Thyroid gland (tissue), 4 donors: ENCODE measurements around the gene SLC35F6. TPM values are rescaled to one million over a fixed set of nuclear protein-coding genes. Genes with fewer than 3 reads are reported as not detected.

ENCODE experiments used
- DNase-seq, 2 donors: peaks; one replicate each; pipeline ENCODE4 v3.0.0-alpha.2; 2019
- H3K27ac ChIP-seq, 3 donors: fragments of 200-600 bp; sonication (generic); 1 replicate in 2 of 3; 2 replicates in 1 of 3; pipeline ENCODE4 v1.5.1; 2016 to 2019; ENCODE audit warnings: mild to moderate bottlenecking in 1 of 3, moderate library complexity in 1 of 3
- H3K27me3 ChIP-seq: fragments of 200-600 bp; sonication (generic); one replicate; pipeline ENCODE4 v1.5.1; 2019
- H3K36me3 ChIP-seq, 2 donors: fragments of 200-600 bp; sonication (generic); one replicate each; pipeline ENCODE4 v1.5.1; 2016 to 2019
- H3K4me1 ChIP-seq, 2 donors: fragments of 200-600 bp; sonication (generic); one replicate each; pipeline ENCODE4 v1.5.1; 2017 to 2019
- H3K4me3 ChIP-seq, 3 donors: fragments of 200-600 bp; sonication (generic); replicated peaks in 1 of 3; 1 replicate in 2 of 3; 2 replicates in 1 of 3; pipeline ENCODE4 v1.5.1; 2016; ENCODE audit warnings: mild to moderate bottlenecking in 1 of 3
- H3K9me3 ChIP-seq: fragments of 200-600 bp; sonication (generic); one replicate; pipeline ENCODE4 v1.5.1; 2017
- POLR2A ChIP-seq, 2 donors: fragments of 450-650 bp; IDR thresholded peaks; one replicate each; pipeline ENCODE4 v1.6.1; 2017; ENCODE audit warnings: antibody characterized with exemption in 2 of 2, mild to moderate bottlenecking in 2 of 2, moderate library complexity in 1 of 2
- WGBS, 2 donors: methylation state at CpG; one replicate each; pipeline ENCODE4 v1.1.5; 2017; 5-methylcytosine and 5-hydroxymethylcytosine counted together
- intact Hi-C: fragments of 100-400 bp; cut with DNase I; formaldehyde crosslinking; loops from one replicate; pipeline ENCODE4 v1.15.1; 2023
- total RNA-seq, 4 donors: library from RNA; depleted of rRNA; stranded (reverse); fragments of >200 nt; gene quantifications; one replicate each; pipeline ENCODE4 v1.2.3, GENCODE V29; 2016
- TF ChIP-seq, protein P1 (sequence below), 6 experiments: fragments of 200-600 bp in 3 of 6; fragments of 450-650 bp in 3 of 6; sonication (generic) in 3 of 6; IDR thresholded peaks; one replicate each; pipeline ENCODE4 v1.5.1; 2016 to 2019; ENCODE audit warnings: antibody characterized with exemption in 6 of 6, mild to moderate bottlenecking in 2 of 6, inconsistent platforms in 1 of 6, moderate library complexity in 1 of 6

The SLC35F6 gene
- total RNA-seq, 4 donors from 2014 or later, result 73.1 to 91.2 (median 80.7) TPM

DNA sequence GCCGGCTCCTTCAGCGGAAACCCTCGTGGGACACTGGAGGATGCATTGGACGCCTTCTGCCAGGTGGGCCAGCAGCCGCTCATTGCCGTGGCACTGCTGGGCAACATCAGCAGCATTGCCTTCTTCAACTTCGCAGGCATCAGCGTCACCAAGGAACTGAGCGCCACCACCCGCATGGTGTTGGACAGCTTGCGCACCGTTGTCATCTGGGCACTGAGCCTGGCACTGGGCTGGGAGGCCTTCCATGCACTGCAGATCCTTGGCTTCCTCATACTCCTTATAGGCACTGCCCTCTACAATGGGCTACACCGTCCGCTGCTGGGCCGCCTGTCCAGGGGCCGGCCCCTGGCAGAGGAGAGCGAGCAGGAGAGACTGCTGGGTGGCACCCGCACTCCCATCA lies 14.0 kb downstream of the SLC35F6 start:
- Histone ChIP-seq H3K4me1 (peaks cover 2 to 4% of the 10 kb centered on the region in 2 donors), H3K27me3 (no peaks in the 10 kb centered on the region), H3K36me3 (peaks cover 55 to 62% of the 10 kb centered on the region in 2 donors), H3K27ac (no peak overlapping the region), H3K4me3 (no peak overlapping the region), H3K9me3 (no peaks in the 10 kb centered on the region)
- intact Hi-C loops, result no loop called here
- no peak for DNase-seq
- no peak for TF ChIP-seq POLR2A (IDR thresholded peaks at IDR 0.05)
- TF ChIP-seq, protein P1, sequence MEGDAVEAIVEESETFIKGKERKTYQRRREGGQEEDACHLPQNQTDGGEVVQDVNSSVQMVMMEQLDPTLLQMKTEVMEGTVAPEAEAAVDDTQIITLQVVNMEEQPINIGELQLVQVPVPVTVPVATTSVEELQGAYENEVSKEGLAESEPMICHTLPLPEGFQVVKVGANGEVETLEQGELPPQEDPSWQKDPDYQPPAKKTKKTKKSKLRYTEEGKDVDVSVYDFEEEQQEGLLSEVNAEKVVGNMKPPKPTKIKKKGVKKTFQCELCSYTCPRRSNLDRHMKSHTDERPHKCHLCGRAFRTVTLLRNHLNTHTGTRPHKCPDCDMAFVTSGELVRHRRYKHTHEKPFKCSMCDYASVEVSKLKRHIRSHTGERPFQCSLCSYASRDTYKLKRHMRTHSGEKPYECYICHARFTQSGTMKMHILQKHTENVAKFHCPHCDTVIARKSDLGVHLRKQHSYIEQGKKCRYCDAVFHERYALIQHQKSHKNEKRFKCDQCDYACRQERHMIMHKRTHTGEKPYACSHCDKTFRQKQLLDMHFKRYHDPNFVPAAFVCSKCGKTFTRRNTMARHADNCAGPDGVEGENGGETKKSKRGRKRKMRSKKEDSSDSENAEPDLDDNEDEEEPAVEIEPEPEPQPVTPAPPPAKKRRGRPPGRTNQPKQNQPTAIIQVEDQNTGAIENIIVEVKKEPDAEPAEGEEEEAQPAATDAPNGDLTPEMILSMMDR (IDR thresholded peaks at IDR 0.05), result no peak
- WGBS, 2 donors, result 97% methylated on average over 13 of the region's 18 CpGs

DNA sequence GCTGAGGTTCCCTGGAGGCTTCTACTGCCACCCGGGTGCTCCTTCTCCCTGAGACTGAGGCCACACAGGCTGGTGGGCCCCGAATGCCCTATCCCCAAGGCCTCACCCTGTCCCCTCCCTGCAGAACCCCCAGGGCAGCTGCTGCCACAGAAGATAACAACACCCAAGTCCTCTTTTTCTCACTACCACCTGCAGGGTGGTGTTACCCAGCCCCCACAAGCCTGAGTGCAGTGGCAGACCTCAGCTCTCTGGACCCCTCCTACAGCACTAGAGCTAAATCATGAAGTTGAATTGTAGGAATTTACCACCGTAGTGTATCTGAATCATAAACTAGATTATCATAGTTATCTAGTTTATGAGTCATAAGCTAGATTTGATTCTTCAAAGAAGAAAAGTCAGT lies 14.4 kb downstream of the SLC35F6 start:
- H3K36me3 ChIP-seq, result peaks cover 55 to 62% of the 10 kb centered on the region in 2 donors
- H3K4me1 ChIP-seq, result no peaks in the 10 kb centered on the region
- no peak for DNase-seq
- H3K27me3 ChIP-seq, result no peaks in the 10 kb centered on the region
- H3K27ac ChIP-seq, result no peak overlapping the region
- H3K4me3 ChIP-seq, result no peak overlapping the region
- H3K9me3 ChIP-seq, result no peaks in the 10 kb centered on the region
- TF ChIP-seq, protein P1 (IDR thresholded peaks at IDR 0.05), result no peak
- no peak for TF ChIP-seq POLR2A (IDR thresholded peaks at IDR 0.05)
- WGBS, 2 donors, result 92% methylated on average over 3 of the region's 3 CpGs
- intact Hi-C loops, result no loop called here

DNA sequence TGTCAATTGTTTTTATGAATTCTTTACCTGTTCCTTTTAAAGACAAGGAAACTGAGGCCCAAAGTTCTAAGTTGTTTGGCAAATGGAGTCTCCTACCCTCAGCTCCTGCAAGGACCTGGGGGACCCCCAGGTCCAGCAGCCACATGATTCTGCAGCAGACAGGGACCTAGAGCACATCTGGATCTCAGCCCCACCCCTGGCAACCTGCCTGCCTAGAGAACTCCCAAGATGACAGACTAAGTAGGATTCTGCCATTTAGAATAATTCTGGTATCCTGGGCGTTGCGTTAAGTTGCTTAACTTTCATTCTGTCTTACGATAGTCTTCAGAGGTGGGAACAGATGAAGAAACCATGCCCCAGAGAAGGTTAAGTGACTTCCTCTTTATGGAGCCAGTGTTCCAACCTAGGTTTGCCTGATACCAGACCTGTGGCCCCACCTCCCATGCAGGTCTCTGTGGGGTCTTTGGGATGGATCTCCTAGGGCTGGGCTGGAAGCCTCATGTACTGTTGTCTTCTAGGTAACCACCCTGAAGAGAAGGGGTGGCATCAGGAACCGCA lies 16.2 kb downstream of the SLC35F6 start:
- no peaks in the 10 kb centered on the region for H3K9me3 ChIP-seq
- H3K4me3 ChIP-seq, result no peak overlapping the region
- H3K36me3 ChIP-seq, result peaks cover 50 to 57% of the 10 kb centered on the region in 2 donors
- H3K4me1 ChIP-seq, result peaks cover 3 to 5% of the 10 kb centered on the region in 2 donors
- 87 to 99% methylated on average over 4 of the region's 4 CpGs for WGBS, 2 donors
- intact Hi-C loops, result no loop called here
- TF ChIP-seq, protein P1 (IDR thresholded peaks at IDR 0.05), result no peak
- TF ChIP-seq POLR2A (IDR thresholded peaks at IDR 0.05), result no peak
- H3K27me3 ChIP-seq, result no peaks in the 10 kb centered on the region
- no peak overlapping the region for H3K27ac ChIP-seq
- DNase-seq, result no peak

DNA sequence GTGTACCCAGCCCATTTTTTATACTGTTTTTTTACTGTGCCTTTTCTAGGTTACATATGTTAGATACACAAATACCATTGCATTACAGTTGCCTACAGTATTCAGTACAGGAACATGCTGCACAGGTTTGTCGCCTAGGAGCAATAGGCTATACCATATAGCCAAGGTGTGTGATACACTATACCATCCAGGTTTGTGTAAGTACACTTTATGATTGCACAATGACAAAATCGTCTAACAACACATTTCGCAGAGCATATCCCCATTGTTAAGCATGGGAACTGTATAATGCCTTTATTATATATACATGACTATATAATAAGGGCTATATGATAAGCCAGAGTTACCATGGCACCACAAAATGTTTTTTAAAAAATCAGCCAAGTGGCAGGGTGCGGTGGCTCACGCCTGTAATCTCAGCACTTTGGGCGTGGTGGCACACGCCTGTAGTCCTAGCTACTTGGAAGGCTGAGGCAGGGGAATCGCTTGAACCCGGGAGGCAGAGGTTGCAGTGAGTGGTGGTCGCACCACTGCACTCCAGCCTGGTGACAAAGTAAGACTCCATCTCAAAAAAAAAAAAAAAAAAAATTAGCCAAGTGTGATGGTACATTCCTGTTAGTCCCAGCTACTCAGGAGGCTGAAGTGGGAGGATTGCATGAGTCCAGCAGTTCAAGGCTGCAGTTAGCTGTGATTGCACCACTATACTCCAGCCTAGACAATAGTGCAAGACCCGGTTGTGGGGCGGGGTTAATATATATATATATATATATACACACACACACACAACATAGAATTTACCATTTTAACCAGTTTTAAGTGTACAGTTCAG lies 19.0 kb downstream of the SLC35F6 start:
- WGBS, 2 donors, result 90 to 93% methylated on average over 12 of the region's 12 CpGs
- H3K27me3 ChIP-seq, result no peaks in the 10 kb centered on the region
- H3K4me1 ChIP-seq, result peaks cover 10 to 12% of the 10 kb centered on the region in 2 donors
- H3K27ac ChIP-seq, result no peak overlapping the region
- H3K36me3 ChIP-seq, result peaks cover 24 to 29% of the 10 kb centered on the region in 2 donors
- no peaks in the 10 kb centered on the region for H3K9me3 ChIP-seq
- no peak overlapping the region for H3K4me3 ChIP-seq
- DNase-seq, result no peak
- no peak for TF ChIP-seq POLR2A (IDR thresholded peaks at IDR 0.05)
- TF ChIP-seq, protein P1 (IDR thresholded peaks at IDR 0.05), result no peak
- intact Hi-C loops, result no loop called here
